CD4-positive, alpha-beta T cell treated with Interleukin-2 at 100 ng/mL for 4 hours (primary cell): ENCODE measurements around the gene CUEDC1.

ENCODE experiments used
- DNase-seq: peaks from one replicate; pipeline ENCODE4 v3.0.0-alpha.2; 2020; ENCODE audit warnings: low spot score

CUEDC1 gene

DNA sequence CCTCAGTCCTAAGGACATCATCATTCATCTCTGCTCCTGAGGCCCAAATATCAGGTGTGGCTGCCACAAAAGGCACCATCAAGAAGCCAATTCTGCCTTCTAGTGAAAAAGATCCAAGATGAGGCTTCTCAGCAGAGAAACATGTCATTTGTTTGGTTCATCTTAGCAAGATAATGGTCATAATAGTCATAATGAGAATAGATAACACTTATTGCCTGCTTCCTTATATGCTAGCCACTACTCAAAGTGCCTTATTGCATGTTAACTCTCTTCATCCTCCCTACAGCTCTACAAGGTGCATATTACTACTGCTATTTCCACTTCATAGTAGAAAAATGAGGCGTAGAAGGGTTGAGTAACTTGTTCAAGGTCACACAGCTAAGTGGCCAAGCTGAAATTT is 60.4 kb downstream of the CUEDC1 start:
- DNase-seq = no peak

DNA sequence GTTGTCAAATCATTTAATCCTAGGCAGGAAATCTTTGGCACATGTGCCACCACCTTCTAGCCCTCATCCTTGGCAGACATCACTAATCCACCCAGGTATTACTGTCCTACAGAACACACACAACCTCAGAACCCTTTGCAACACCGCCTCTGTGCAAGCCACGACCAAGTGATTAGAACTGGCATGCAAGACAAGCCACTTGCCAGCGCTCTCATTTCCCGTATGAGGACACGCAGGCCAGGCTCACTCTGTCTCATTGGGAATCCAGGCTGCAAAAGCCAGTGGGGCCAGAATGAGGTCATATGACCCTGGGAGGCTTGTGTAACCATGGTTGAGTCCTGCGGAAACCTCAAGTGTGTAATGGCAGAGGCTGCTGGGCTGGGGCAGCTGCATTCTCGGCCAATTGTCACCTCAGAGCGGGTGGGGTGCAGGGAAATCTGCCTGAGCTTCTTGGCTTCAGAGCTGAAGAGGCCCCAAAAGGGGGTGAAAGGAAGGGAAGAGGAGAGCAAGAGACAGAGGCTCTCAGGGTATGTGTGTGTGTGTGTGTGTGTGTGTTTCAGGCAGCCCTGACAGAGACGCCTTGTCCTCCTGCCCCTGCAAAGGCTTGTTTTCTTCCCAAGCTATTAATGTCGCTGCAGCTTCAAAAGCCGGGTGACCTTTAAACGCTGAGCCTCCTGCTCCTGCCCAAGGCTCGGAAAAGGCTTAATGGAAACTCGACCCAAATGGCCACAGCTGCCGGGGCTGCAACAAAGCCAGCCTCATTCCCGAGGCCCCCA is 62.2 kb downstream of the CUEDC1 start:
- peak; percentile 6 for DNase-seq

DNA sequence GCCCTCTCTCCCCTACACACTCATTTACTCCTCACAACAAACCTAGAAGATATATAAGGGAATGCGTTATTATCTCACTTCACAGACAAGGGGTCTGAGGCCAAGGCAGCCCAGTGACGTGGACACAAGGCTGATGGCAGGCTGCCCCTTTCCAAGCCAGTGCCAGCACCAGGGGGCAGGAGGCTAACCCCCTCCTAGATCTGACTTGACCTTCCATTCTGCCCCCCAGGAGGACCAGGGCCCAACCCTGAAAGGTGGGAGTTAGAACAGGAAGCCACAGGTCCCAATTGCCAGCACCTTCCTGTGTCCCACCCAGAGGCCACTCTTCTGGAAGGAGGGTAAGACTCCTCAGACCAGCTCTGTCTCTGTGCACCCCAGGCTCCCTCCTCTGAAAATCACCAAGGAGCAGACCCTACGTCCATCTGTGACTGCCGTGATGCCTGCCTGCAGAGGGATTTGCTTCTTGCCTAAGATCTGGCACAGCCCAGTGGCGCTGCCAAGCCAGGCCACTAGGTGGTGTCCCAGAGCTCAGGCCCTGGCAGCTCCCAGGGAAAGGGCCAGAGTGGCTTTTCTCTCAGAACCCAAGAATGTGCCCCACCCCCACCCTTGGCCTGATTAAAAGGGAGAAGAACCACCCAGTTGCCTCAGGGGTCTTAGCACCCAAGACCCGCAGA is 62.9 kb downstream of the CUEDC1 start:
- peak; percentile 76 for DNase-seq

DNA sequence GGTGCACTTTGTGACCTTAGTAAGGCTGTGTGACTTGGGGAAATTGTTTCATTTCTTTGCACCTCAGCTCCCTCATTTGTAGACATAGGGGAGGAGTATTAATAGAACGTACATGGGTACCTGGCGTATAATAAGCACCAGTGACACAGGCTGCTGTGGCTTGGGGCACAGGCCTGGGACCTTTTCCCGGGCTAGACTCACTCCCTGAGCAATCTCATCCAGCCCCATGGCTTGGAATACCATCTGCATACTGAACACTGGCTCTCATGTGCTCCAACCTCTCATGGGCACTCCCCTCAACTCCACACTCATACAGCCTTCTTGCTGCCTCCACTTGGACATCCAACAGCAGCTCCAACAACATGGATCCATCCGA is 64.4 kb downstream of the CUEDC1 start:
- no peak for DNase-seq

DNA sequence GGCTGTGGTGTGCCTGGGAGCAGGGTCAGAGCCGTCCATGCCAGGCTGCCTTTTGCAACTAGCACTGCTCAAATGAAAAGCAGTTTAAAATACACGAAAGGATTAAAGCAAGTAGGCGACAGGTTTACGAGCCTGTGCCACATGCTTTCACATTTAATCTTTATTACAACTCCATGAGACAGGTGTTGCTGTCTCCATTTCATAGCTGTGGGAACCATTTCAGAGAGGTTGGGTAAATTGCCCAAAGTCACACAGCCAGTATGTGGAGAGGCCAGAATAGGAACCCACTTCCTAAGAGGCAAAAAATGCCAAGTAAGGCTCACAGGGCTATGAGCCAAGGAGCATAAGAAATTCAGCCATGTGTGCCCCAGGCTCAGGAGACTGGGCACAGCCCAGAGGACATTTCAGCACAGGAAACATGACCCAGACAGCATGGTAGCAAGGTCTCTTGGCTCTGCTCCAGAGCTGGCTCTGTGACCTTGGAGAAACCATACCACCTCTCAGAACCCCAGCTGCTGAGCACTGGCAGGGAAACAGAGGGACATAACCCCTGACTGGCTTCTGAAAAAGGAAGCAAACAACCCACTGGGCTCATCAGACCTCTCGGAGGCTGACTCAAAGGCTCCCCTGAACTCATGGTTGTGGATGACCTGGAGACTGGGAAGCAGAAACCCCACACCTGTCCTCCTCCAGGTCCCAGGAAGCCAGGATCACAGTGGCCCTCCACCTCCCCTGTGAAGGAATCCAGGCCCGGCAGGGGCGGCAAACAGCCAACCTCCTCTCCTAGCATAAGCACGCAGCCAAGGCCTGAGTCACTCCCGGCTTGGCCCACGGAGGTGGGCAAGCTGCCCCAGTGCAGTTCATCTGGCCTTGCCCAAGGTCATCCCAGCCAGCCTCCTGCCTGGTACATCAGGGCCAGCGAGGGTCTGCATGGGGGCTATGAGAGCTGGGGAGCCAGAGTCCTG is 65.0 kb downstream of the CUEDC1 start:
- no peak for DNase-seq

DNA sequence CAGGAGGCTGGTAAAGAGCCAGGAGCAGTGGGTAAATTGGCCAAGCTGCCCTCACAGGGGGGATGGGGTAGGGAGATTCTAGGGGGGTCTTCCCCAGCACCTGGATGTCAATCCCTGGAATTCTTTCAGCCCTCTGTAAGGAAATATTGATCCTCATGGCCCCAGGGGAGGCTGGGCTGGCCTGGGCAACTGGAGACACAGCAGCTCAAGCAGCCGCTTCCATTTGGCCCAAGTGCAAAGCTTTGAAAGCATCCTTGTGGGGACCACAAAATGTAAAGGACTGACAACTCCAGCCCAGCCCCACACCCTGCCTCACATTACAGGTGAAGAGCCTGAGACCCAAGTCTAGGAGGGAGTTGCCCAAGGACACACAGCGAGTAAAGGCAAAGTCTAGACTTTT is 66.0 kb downstream of the CUEDC1 start:
- no peak for DNase-seq

DNA sequence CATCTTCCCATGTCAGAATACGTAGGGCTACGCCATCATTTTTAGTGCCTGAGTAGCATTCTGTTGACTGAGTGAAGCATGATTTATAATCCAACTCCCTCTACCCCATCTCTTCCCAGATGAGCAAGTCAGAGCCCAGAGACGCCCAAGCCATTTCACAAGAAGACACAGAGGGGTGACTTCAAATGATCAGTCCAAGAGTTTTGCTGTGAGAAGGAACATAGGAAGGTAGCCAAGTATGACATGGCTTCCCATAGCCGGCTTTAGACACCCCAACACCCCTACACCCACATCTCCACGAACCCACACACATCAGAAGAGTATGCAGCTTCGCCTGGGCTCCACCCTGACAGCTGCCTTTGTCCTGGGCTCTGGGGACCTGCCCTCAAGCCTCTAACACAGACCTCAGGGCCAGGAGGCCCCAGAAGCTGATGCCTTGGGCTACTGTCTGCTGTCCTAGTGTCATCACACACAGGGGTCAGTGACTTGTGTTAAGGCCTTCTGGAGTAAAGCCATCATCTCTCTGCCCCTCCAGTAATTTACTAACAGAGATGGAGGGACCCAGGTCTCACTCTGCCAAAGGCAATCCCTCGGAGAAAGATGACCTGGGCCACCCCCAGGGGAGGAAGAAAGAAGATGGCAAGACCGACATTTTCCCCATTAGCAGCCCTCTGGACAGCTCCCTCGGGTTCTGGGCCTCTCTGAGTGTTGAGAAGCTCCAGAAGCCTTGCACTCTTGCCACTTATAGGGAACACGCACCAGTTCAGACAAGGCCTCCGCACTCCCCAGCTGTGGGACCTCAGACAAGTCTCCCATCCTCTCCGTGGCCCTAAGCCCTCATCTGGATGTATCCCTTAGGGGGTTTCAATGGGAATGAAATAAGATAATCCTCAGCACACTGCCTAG is 66.6 kb downstream of the CUEDC1 start:
- no peak for DNase-seq

DNA sequence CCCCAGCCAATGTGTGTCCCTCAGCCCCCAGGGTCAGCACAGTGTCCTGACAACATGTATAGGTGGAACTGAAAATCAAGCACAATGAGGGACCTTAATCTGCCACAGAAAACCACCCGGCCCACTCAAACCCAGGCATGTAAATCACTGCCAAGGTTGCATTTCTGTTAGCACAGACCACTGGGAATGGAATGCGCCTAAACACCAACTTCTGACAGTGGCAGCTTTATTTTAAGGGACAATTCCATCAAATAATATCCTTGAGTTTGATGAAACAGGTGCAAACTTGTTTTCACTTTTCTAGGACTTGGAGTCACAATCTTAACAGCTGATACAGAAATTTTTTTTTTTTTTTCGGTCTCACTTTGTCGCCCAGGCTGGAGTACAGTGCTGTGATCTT is 68.1 kb downstream of the CUEDC1 start:
- DNase-seq = no peak

DNA sequence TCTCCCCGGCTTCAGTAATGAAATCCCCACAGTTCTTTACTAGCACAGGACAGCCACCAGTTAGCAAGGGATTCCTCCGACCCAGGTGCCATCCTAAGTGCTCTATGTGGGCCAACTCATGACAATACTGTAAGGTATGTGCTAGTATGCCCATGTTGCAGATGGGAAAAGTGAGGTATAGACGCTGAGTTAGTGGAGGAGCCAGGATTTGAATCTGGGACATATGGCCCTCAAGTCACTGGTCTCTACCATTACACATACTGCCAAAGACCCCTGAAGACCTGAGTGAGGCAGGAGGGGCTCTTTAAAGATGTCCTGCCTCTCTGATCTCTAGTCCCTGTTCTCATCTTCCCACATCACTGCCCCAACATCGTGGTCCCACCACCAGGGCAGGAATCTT is 69.2 kb downstream of the CUEDC1 start:
- DNase-seq = no peak

DNA sequence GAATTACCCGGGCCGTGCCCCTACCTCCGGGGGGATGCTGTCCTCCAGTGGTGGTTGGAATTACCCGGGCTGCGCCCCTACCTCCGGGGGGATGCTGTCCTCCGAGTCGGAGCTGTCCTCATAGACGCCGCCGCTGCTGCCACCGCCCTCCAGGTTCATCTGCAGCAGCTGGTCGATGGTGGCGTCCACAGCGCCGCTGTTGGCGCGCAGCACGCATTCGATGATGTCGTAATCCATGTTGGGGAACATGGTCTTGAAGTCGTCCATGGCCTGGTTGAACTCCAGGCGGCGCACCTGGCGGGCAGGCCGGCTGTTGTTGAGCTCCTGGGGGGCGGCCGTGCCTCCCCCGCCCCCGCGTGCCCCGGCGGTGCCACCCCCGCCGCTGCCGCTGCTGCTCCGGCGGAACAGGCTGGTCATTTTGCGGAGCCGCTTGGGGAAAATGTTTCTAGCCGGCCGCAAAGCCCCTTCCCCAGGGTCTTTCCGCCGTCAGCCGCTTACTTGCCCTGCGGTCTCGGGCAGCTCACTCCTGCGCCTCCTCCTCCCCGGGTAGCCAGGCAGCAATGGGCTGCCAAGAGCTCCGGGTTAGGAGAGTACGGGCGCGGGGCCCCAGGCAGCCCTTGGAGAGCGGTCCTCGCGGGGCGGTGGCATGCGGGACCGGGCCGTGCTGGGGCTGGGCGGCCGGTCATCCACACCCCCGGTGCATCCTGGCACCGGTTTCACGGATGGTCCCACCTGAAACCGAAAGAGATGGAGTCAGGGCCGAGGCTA is 69.9 kb downstream of the CUEDC1 start:
- DNase-seq = no peak

DNA sequence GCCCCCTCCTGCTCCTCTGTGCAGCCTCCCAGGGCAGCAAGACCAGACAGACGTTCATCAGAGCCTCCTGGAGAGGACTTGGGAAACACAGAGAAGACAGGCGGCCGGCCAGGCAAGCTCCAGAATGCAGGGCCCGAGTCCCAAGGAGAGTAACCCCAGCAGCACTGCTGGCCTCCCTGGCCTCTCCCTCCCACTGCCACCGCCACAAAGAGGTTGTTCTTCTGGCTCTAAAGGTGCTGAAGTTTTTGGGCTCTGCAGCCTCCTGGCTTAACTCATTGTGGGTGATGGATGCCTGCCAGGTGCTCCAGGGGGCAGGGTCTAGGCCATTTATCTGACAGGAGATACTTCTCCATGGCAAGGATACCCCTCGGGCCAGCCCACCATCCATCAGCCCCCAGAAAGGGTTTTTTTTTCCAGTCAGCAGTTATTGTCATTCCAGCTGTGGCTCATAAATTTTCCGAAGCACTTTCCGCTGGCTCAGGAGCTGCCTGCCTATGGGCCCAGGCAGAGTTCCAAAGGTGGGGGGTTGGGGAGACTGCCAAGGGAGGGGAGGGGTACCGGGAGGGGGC is 73.3 kb downstream of the CUEDC1 start:
- no peak for DNase-seq

DNA sequence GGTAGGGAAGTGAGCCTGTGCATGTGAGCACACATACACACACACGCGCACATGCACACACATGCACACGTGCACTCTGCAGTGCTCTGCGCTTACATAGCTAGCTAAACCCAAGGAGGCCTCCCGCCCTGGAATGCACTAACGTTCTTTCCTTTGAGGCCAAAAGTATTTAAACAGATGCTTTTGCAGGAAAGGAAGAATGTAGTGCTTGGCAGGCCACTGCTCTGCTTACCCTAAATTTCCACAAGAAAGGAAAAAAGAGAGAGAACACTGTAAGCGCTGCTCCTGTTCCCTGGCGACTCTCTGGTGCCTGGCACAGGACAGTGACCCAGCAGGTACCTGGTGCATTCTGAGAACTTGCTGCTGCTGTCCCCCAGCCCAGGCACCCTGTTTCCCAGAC is 74.1 kb downstream of the CUEDC1 start:
- DNase-seq = no peak

DNA sequence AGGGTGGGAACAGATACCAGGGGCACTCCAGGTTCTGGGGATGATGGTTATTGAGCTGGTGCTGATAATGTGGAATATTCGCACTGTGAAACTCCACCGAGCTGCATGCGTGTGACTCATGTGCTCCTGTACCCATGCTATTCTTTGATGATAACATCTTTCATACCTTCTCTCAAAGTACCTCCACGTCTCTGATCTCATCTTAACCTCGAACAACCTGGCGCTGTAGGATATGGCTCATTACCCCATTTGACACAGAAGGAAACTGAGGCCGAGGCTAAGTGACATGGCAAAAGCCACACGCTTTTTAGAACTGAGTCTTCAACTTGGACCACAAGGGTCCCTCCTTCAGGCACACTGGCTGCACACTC is 75.1 kb downstream of the CUEDC1 start:
- peak; percentile 13 for DNase-seq

DNA sequence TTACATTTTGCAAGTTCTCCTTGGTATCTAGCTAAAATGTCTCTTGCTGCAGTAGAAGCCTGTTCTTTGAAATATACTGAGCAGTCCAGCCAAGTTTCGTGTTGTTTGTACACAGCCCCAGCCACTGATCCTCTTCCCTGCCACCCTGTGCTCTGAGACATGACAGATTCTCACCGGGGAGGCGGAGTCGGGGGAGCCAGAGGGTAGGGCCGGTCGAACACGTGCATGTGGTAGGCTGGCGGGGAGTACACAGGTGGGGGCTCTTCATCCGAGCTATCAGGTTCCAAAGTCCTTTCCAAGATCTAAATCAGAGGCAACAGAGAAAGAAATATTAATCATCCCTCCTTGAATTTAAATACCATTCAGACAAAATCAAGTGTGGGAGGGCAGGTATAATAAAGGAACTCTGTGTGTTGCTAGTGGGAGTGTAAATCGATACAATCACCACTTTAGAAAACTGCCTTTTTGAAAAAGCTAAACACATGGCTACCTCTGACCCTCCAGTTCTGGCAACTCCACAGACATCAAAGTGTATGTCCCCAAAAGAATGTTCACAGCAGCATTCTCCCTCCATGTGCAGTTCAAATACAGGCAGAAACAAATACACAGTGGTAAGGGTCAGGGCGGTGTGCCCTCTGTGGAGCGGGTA is 75.7 kb downstream of the CUEDC1 start:
- DNase-seq = no peak

DNA sequence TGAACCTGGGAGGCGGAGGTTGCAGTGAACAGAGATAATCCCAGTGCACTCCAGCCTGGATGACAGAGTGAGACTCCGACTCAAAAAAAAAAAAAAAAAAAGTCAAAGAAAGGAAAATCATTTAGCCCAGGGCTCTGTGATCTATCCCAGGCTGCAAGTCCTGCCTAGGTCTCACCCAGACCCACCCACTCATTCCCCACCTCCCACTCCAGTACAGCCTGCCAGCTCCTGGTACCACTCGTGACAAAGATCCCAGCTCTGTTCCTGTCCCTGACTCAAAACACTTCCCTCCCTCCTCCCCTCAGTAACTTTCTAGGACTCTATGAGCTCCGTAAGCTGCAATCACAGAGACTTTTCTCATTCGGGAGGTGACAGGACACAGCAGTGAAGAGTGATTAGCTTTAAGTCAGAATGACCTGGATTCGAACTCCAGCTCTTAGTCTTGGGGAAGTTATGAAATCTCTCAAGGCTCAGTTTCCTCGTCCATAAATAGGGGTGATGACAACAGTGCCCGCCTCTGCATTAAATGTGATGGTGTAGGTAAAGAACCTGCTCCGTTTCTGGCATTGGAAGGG is 77.3 kb downstream of the CUEDC1 start:
- DNase-seq = no peak

DNA sequence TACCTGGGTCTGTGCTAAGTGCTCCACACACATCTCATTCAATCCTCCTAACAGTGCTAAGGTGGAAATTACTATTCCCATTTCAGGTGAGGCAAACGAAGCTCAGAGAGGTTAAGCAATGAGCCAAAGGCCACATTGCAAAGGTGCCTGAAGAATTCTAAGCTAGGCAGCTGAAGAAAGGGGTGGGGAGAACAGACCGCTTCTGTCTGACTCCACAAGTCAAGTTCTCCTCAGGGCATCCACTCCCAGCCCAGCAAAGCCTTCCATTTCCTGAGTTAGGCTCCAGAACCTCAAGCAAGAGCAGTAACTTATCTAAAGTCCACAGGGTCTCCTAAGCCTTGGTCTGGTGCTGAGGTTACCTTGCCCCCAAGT is 78.4 kb downstream of the CUEDC1 start:
- no peak for DNase-seq

DNA sequence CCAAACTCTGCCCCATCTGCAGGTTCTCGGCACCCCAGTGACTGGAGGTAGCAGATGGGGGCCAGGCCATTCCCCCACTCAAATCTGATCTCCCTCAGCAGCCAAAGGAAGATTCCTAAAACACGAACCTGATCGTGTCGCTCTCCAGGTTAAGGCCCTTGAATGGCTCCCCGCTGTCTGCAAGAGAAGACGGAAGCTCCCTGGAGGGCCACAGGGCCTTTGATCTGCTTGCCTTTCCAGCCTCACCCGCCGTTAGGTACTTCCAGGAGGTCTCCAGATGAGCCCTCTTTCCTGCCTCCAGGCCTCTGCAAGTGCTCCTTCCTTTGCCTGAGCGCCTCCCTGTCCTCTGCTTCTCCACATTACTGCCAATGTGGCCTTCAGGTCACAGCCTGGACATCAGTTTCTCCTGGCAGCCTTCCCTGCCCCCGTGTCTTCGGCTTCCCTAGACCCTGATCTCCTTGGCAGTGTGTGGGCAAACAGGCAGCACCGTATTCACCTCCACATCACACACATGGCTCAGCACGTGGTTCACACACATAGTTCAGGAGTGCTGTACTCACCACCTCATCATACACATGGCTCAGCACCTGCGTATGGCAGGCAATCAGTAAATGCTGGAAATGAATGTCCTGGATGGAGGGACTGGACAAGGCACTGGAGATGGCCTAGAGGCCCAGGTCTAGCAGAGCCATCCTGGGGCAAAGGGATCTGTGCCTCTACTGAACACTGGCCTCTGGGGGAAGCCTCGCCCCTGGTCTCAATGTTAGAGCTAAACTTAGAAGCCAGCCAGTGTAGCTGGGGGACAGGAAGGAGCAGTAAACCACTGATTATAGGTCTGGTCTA is 79.0 kb downstream of the CUEDC1 start:
- no peak for DNase-seq

DNA sequence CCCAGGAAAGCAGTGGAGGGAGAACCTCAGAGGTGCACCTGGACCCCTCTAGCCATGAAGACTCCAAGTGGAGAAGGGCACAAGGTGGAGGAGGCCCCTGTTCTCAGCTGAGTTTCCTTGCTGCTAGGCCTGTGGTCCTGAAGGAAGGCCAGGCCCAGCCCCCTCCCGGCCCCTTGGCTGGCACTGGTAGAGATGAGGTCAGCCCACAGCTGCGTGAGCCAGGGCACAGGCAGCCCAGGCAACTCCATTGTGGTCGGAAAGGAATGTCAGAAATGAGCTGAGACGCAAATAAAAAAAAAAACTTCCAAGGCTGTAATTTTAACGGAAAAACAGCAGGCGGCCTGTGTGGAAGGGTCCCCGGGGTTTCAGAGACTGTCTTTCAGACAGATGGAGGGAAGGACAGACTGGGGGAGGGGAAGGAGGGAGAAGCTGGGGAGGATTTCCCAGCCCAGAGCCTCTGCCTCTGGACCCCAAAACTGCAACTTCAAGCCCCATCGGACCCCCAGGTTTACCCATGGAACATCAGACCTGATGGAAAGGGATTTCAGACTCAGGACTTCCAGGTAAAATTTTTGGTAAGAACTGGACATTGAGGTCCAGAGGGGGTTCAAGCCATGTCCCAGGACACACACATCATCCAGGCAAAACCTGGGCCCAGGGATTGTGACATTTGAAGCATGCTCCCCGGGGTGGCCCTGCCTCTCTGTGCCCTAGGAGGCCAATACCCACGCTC is 79.8 kb downstream of the CUEDC1 start:
- DNase-seq = no peak
